Activated T-helper 17 cell treated with anti-CD3 and anti-CD28 coated beads, Interleukin-2, amount 50 U/mL, for 72 hours (primary cell): ENCODE measurements around the gene INSIG1. TPM values are rescaled to one million over a fixed set of nuclear protein-coding genes. Genes with fewer than 3 reads are reported as not detected.

Experiments used
- ATAC-seq: fragments of 150-1000 bp; cut with Tn5 transposase; replicated peaks from 2 replicates; pipeline ENCODE4 v1.10.0; 2021; ENCODE audit warnings: mild to moderate bottlenecking, moderate library complexity
- H3K27ac Mint-ChIP-seq: one replicate; pipeline ENCODE4 v1.8.0; 2022; ENCODE audit warnings: mixed read lengths
- H3K27me3 Mint-ChIP-seq: one replicate; pipeline ENCODE4 v1.8.0; 2022; ENCODE audit warnings: mixed read lengths
- H3K36me3 Mint-ChIP-seq: one replicate; pipeline ENCODE4 v1.8.0; 2022; ENCODE audit warnings: low read depth, mild to moderate bottlenecking, mixed read lengths
- H3K4me1 Mint-ChIP-seq: one replicate; pipeline ENCODE4 v1.8.0; 2022; ENCODE audit warnings: mixed read lengths
- H3K4me3 Mint-ChIP-seq: one replicate; pipeline ENCODE4 v1.8.0; 2022; ENCODE audit warnings: mild to moderate bottlenecking, mixed read lengths
- H3K9me3 Mint-ChIP-seq: one replicate; pipeline ENCODE4 v1.8.0; 2022; ENCODE audit warnings: mixed read lengths
- total RNA-seq, 2 donors: library from RNA; stranded (reverse); gene quantifications; one replicate each; pipeline ENCODE4 v1.2.3, GENCODE V29; 2022

Gene INSIG1
- total RNA-seq, 2 donors from 2014 or later = 140 to 216 TPM

DNA sequence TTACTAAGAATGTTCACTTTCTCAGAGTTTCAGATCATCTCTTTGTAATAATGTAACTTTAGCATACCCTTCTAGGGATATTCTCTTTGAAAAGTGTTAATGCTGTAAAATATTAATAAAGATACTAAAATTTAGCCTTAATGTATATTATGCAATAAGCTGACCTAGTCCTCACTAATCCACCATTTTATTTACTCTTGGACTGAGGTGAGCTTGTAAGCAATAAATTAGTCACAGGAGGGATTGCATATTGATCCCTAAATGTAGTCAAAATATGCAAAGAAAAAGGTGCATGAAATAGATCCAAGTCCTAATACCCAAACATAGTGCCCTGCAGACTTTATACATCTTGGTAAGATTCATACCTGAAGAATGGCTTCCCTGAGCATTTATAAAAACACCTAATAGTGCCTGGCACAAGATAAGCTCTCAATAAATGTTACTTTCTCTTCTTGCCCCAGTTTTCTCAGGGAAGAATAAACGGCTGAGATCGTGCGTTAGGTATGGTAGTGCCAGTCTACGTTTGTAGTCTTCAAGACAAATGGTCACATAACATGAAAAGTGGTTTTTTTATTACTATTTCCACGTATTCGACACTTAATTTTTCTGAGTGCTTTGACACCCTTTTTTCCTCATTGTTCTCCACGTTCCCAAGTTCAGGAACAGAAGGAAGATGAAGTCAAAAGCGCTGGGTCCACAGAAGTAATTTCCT lies 14.3 kb downstream of the INSIG1 start:
- no peak overlapping the region for H3K4me3 Mint-ChIP-seq
- no peaks in the 10 kb centered on the region for H3K9me3 Mint-ChIP-seq
- peaks cover 40% of the 10 kb centered on the region for H3K36me3 Mint-ChIP-seq
- H3K4me1 Mint-ChIP-seq = peaks cover 5% of the 10 kb centered on the region
- no peaks in the 10 kb centered on the region for H3K27me3 Mint-ChIP-seq
- ATAC-seq = no peak
- peak overlapping the region; percentile 48 for H3K27ac Mint-ChIP-seq

DNA sequence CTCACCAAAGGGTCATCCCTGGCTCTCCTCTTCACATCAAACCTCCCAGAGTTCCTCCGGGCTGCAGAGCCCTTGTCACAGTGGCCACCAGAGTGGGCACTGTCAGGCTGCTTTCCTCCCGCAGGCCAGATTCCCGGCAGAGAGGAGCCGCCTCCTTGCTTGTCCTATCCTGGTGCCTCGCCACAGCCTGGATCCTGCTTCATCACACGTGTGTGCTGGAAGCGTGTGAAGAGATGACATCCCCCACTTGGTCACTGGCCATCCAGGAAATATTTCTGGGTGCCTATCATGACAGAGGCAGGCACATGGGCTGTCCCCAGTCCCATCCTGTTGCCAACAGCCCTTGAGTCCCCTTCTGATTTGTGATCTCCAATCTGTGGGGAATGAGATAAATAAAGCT lies 15.0 kb downstream of the INSIG1 start:
- H3K4me3 Mint-ChIP-seq = no peak overlapping the region
- peak; percentile 6 for ATAC-seq
- no peaks in the 10 kb centered on the region for H3K27me3 Mint-ChIP-seq
- no peaks in the 10 kb centered on the region for H3K4me1 Mint-ChIP-seq
- peaks cover 34% of the 10 kb centered on the region for H3K36me3 Mint-ChIP-seq
- peak overlapping the region; percentile 48 for H3K27ac Mint-ChIP-seq
- H3K9me3 Mint-ChIP-seq = no peaks in the 10 kb centered on the region

DNA sequence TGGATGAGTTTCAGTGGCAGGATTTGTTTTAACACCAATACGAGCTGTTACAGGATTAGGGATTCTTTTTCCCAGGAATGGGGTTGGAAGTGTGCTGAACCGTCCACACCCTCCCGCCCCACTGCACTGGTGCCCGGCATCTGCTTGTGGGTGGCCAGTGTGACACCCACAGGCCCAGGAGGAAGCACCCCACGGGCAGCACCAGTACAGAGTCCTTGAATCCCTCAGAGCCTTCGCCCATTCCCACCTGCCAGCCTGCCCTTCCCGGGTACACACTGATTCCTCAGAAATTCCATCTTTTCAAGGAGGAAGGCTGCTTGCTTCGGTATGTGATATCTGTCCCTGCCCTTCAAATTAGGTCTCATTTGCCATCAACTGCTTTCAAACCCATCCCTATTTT lies 15.4 kb downstream of the INSIG1 start:
- Mint-ChIP-seq H3K4me3 (no peak overlapping the region), H3K27me3 (no peaks in the 10 kb centered on the region), H3K9me3 (no peaks in the 10 kb centered on the region), H3K4me1 (no peaks in the 10 kb centered on the region), H3K27ac (no peak overlapping the region), H3K36me3 (peaks cover 29% of the 10 kb centered on the region)
- ATAC-seq = no peak

DNA sequence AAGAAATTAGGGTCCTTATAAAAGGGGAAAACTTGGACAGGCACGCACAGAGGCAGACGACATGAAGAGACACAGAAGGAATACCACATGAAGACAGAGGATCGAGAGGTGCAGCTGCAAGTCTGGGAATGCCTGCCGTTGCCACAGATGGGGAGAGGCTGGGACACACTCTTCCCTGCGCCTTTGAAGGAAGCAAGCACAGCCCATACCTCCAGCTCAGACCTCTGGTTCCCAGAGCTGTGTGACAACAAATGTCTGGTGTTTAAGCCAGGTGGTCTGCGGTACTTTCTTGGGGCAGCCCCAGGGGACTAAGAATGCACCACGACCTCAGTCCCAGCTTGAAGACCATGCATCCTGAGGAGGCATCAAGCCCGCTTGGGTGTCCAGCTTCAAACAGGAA lies 18.3 kb downstream of the INSIG1 start:
- H3K9me3 Mint-ChIP-seq = no peaks in the 10 kb centered on the region
- no peaks in the 10 kb centered on the region for H3K27me3 Mint-ChIP-seq
- no peak overlapping the region for H3K4me3 Mint-ChIP-seq
- ATAC-seq = no peak
- no peaks in the 10 kb centered on the region for H3K4me1 Mint-ChIP-seq
- peaks cover 7% of the 10 kb centered on the region for H3K36me3 Mint-ChIP-seq
- H3K27ac Mint-ChIP-seq = no peak overlapping the region

GRCh38 chr7:155316427-155317113 lies 18.9 kb downstream of the INSIG1 start:
- Mint-ChIP-seq H3K27ac (no peak overlapping the region), H3K9me3 (no peaks in the 10 kb centered on the region), H3K4me1 (no peaks in the 10 kb centered on the region), H3K27me3 (no peaks in the 10 kb centered on the region), H3K36me3 (peaks cover 2% of the 10 kb centered on the region), H3K4me3 (no peak overlapping the region)
- no peak for ATAC-seq

GRCh38 chr7:155317114-155317434 lies 19.4 kb downstream of the INSIG1 start:
- H3K4me1 Mint-ChIP-seq = no peaks in the 10 kb centered on the region

DNA sequence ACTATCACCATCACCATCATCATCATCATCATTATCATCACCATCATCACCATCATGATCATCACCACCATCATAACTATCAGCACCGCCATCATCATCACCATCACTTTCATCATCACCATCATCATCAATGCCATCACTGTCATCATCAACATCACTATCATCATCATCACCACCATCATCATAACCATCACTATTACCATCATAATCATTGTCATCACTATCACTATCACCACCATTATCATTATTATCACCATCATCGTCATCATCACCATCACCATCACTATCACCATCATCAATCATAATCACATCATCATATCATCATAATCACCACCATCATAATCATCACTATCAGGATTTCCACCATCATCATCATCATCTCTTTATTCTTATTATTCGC lies 20.6 kb downstream of the INSIG1 start:
- Mint-ChIP-seq H3K36me3 (no peaks in the 10 kb centered on the region), H3K27ac (no peak overlapping the region), H3K4me3 (no peak overlapping the region), H3K4me1 (no peaks in the 10 kb centered on the region), H3K9me3 (no peaks in the 10 kb centered on the region), H3K27me3 (no peaks in the 10 kb centered on the region)
- ATAC-seq = no peak

More at GRCh38 chr7:155317114-155317434, 19.4 kb downstream of the INSIG1 start:
- Mint-ChIP-seq H3K9me3 (no peaks in the 10 kb centered on the region), H3K36me3 (no peaks in the 10 kb centered on the region), H3K4me3 (no peak overlapping the region), H3K27ac (no peak overlapping the region), H3K27me3 (no peaks in the 10 kb centered on the region)
- no peak for ATAC-seq

DNA sequence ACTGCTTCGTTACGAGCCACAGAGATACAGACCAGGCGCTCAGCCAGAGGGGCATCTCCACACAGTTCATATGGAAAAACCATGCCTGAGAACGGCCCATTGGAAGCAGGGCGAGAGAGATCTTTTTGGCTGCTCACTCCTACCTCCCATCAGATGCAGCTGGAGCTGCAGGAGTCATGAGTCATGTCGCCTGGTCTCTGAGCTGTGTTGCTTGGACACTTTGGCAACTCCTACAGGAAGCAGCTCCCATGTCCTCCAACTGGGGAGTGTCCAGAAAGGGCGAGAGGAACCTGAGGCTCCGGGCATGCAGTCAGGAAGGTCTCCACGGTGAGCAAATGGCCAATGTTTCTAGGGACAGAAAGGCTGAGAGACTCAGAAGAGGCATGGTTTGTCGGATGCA lies 24.9 kb downstream of the INSIG1 start:
- no peaks in the 10 kb centered on the region for H3K4me1 Mint-ChIP-seq
- no peak overlapping the region for H3K4me3 Mint-ChIP-seq
- peaks cover 8% of the 10 kb centered on the region for H3K27me3 Mint-ChIP-seq
- no peak overlapping the region for H3K27ac Mint-ChIP-seq
- ATAC-seq = no peak
- H3K36me3 Mint-ChIP-seq = no peaks in the 10 kb centered on the region
- no peaks in the 10 kb centered on the region for H3K9me3 Mint-ChIP-seq

GRCh38 chr7:155323001-155323638 lies 25.4 kb downstream of the INSIG1 start:
- peaks cover 8% of the 10 kb centered on the region for H3K27me3 Mint-ChIP-seq
- no peaks in the 10 kb centered on the region for H3K36me3 Mint-ChIP-seq
- no peak overlapping the region for H3K27ac Mint-ChIP-seq
- H3K4me1 Mint-ChIP-seq = no peaks in the 10 kb centered on the region
- peak; percentile 54 for ATAC-seq
- H3K4me3 Mint-ChIP-seq = no peak overlapping the region
- H3K9me3 Mint-ChIP-seq = no peaks in the 10 kb centered on the region

GRCh38 chr7:155324012-155324917 lies 26.6 kb downstream of the INSIG1 start:
- ATAC-seq = no peak
- H3K27ac Mint-ChIP-seq = no peak overlapping the region
- no peak overlapping the region for H3K4me3 Mint-ChIP-seq
- H3K9me3 Mint-ChIP-seq = no peaks in the 10 kb centered on the region
- peaks cover 8% of the 10 kb centered on the region for H3K27me3 Mint-ChIP-seq
- no peaks in the 10 kb centered on the region for H3K36me3 Mint-ChIP-seq
- no peaks in the 10 kb centered on the region for H3K4me1 Mint-ChIP-seq

GRCh38 chr7:155324918-155325235 lies 27.2 kb downstream of the INSIG1 start:
- H3K4me3 Mint-ChIP-seq = no peak overlapping the region
- no peaks in the 10 kb centered on the region for H3K36me3 Mint-ChIP-seq

DNA sequence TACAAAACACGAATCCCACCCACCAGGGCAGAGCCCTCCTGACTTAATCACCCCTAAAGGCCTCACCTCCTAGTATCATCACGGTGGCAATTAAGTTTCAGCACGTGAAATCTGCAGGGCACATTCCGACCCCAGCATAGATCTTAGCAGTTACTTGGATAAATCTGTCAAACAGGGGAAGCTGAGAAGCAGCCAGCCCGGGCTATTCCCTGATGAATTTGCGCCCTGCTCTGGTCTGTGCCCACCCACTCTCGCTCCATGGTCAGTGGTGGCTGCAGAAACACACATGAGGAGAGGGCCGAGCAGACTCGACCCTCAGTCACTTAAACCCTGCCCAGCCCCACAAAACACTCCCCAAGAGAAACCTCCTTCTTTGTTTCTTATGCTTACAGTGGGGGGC lies 28.7 kb downstream of the INSIG1 start:
- no peak overlapping the region for H3K27ac Mint-ChIP-seq
- H3K36me3 Mint-ChIP-seq = no peaks in the 10 kb centered on the region
- no peaks in the 10 kb centered on the region for H3K9me3 Mint-ChIP-seq
- H3K4me3 Mint-ChIP-seq = no peak overlapping the region
- no peak for ATAC-seq
- peaks cover 8% of the 10 kb centered on the region for H3K27me3 Mint-ChIP-seq
- H3K4me1 Mint-ChIP-seq = no peaks in the 10 kb centered on the region

More at GRCh38 chr7:155324918-155325235, 27.2 kb downstream of the INSIG1 start:
- Mint-ChIP-seq H3K4me1 (no peaks in the 10 kb centered on the region), H3K27ac (no peak overlapping the region), H3K9me3 (no peaks in the 10 kb centered on the region), H3K27me3 (peaks cover 8% of the 10 kb centered on the region)
- no peak for ATAC-seq

GRCh38 chr7:155327590-155328320 lies 30.1 kb downstream of the INSIG1 start:
- Mint-ChIP-seq H3K36me3 (no peaks in the 10 kb centered on the region), H3K9me3 (no peaks in the 10 kb centered on the region), H3K4me1 (no peaks in the 10 kb centered on the region), H3K4me3 (no peak overlapping the region), H3K27ac (no peak overlapping the region), H3K27me3 (peaks cover 8% of the 10 kb centered on the region)
- ATAC-seq = no peak

DNA sequence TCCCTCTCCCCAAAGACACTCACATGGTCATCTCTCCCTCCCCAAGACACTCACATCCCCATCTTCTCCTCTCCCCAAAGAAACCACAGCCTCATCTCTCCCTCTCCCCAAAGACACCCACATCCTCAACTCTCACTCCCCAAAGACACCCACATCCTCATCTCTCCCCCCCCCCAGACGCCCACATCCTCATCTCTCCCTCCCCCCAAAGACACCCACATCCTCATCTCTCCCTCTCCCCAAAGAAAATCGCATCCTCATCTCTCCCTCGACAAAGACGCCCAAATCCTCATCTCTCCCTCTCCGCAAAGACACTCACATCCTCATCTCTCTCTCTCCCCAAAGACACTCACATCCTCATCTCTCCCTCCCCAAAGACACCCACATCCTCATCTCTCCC lies 31.5 kb downstream of the INSIG1 start:
- Mint-ChIP-seq H3K9me3 (no peaks in the 10 kb centered on the region), H3K27ac (no peak overlapping the region), H3K4me3 (no peak overlapping the region), H3K27me3 (peaks cover 2% of the 10 kb centered on the region), H3K36me3 (no peaks in the 10 kb centered on the region), H3K4me1 (no peaks in the 10 kb centered on the region)
- ATAC-seq = no peak
